ENCODE measurements around the gene CHD9NB. TPM values are rescaled to one million over a fixed set of nuclear protein-coding genes. Genes with fewer than 3 reads are reported as not detected.

Gene CHD9NB
- polyA plus RNA-seq, 3 donors: 8.1 to 17.9 (median 10.2) TPM

Other genes starting within 250 kb of the CHD9NB start
- 10 to 100 TPM; 53.2 to 65.6 (median 59.2) TPM for gene CHD9, start 2.1 kb upstream of the CHD9NB start, polyA plus RNA-seq (ENCODE audit: insufficient read length in 3 of 3)